ENCODE measurements around the gene SFT2D1. TPM values are rescaled to one million over a fixed set of nuclear protein-coding genes. Genes with fewer than 3 reads are reported as not detected.
"Not testable (repeated sequence)": the region's sequence is repeated elsewhere in the genome, so short reads cannot be mapped to it uniquely, and the experiment has no call there.

Gene SFT2D1
- total RNA-seq, 1 donor from 2014 or later, result 48.9 TPM

DNA sequence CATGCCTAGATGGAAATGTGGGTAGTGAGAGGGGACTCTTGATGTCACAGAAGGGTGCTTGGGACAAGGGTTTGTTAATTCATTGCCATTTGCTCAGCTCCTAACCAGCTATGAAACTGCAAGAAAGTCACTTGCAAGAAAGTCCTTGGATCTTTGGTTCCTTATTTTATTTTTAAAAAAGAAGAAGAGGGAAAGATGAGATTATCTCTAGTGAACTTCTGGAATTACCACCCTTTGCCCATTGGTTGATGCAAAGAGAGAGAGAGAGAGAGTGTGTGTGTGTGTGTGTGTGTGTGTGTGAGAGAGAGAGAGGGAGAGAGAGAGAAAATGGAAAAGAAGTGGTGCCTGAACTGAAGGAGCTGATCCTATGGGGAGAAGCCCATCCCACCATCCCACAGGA is 4.6 kb upstream of the SFT2D1 start:
- Histone ChIP-seq H3K36me3 (no peaks in the 10 kb centered on the region), H3K9ac (no peak overlapping the region), H3F3A (ENCODE audit: low read depth) (no peaks in the 10 kb centered on the region), H4K20me1 (ENCODE audit: low read depth) (peaks cover under 1% of the 10 kb centered on the region), H3K27ac (no peak overlapping the region), H3K4me2 (no peak overlapping the region), H3K4me1 (peaks cover 8% of the 10 kb centered on the region), H3K79me2 (ENCODE audit: low read depth) (peaks cover 15% of the 10 kb centered on the region), H3K9me3 (ENCODE audit: low read depth) (no peaks in the 10 kb centered on the region), H2AFZ (replicated peaks) (no peak overlapping the region), H3K4me3 (no peak overlapping the region), H3K27me3 (no peaks in the 10 kb centered on the region)
- TF ChIP-seq EZH2 (IDR thresholded peaks at IDR 0.05) (no peak), EZH2phosphoT487 (IDR thresholded peaks at IDR 0.05) (no peak)
- TF ChIP-seq, protein P1, sequence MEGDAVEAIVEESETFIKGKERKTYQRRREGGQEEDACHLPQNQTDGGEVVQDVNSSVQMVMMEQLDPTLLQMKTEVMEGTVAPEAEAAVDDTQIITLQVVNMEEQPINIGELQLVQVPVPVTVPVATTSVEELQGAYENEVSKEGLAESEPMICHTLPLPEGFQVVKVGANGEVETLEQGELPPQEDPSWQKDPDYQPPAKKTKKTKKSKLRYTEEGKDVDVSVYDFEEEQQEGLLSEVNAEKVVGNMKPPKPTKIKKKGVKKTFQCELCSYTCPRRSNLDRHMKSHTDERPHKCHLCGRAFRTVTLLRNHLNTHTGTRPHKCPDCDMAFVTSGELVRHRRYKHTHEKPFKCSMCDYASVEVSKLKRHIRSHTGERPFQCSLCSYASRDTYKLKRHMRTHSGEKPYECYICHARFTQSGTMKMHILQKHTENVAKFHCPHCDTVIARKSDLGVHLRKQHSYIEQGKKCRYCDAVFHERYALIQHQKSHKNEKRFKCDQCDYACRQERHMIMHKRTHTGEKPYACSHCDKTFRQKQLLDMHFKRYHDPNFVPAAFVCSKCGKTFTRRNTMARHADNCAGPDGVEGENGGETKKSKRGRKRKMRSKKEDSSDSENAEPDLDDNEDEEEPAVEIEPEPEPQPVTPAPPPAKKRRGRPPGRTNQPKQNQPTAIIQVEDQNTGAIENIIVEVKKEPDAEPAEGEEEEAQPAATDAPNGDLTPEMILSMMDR (IDR thresholded peaks at IDR 0.05), result no peak
- Mint-ChIP-seq H3K27ac (no peak overlapping the region), H3K36me3 (no peaks in the 10 kb centered on the region), H3K27me3 (ENCODE audit: insufficient read depth, low read depth) (no peaks in the 10 kb centered on the region), H3K4me3 (no peak overlapping the region), H3K9me3 (peaks cover 6% of the 10 kb centered on the region), H3K4me1 (peaks cover 11% of the 10 kb centered on the region)
- no peak for DNase-seq (ENCODE audit: low spot score)

DNA sequence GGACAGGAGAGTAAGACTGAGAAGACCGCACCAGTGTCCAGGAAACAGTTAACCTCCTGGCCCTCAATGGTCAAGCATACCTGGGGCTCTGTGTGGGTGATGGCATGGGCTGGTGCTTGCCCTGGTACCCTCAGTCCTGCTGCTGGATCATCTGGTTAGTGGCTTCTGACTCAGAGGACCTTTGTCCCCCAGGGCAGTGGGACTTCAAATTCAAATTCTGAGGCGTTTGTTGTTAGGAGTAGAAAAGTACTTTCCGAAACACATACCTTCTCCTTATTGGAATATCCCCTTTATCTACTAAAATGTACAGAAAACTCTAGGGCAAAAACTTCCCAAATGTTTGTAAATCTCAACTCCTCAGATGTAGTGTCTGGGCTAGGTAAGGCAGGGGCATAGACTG is 4.1 kb upstream of the SFT2D1 start:
- peaks cover 4% of the 10 kb centered on the region for H3K4me1 ChIP-seq
- no peaks in the 10 kb centered on the region for H3K36me3 ChIP-seq
- H3K4me2 ChIP-seq, result no peak overlapping the region
- H3K4me1 Mint-ChIP-seq, result peaks cover 14% of the 10 kb centered on the region
- H3K27me3 Mint-ChIP-seq (ENCODE audit: insufficient read depth, low read depth), result no peaks in the 10 kb centered on the region
- H3K79me2 ChIP-seq (ENCODE audit: low read depth), result peaks cover 20% of the 10 kb centered on the region
- no peak overlapping the region for H3K9ac ChIP-seq
- no peak overlapping the region for H3K27ac Mint-ChIP-seq
- no peak overlapping the region for H3K27ac ChIP-seq
- H4K20me1 ChIP-seq (ENCODE audit: low read depth), result peaks cover 5% of the 10 kb centered on the region
- H3K27me3 ChIP-seq, result no peaks in the 10 kb centered on the region
- no peak for DNase-seq (ENCODE audit: low spot score)
- no peaks in the 10 kb centered on the region for H3F3A ChIP-seq (ENCODE audit: low read depth)
- no peaks in the 10 kb centered on the region for H3K36me3 Mint-ChIP-seq
- H3K4me3 Mint-ChIP-seq, result no peak overlapping the region
- no peak overlapping the region for H3K4me3 ChIP-seq
- no peaks in the 10 kb centered on the region for H3K9me3 ChIP-seq (ENCODE audit: low read depth)
- peaks cover 6% of the 10 kb centered on the region for H3K9me3 Mint-ChIP-seq
- H2AFZ ChIP-seq (replicated peaks), result no peak overlapping the region
- TF ChIP-seq EZH2phosphoT487 (IDR thresholded peaks at IDR 0.05), result no peak
- no peak for TF ChIP-seq EZH2 (IDR thresholded peaks at IDR 0.05)
- TF ChIP-seq, protein P1 (IDR thresholded peaks at IDR 0.05), result no peak

DNA sequence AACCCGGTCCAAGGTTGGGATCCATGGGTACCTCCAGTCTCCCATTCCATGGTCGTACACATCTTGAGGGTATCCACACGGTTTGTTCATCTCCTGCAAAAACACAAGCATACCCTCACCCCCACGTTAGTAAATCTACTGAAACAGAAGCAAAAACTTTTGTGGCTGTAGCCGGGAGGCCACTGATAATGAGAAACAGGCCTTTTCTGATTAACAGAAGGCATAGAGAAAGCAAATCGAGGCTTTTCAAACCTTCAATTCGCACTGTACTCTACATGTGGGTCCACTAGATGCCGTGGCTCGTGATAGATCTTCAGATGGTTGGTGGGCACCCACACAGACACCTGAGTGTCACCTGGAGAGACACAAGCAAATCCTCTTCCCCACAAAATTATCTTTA is 3.3 kb upstream of the SFT2D1 start:
- Histone ChIP-seq H3K79me2 (ENCODE audit: low read depth) (peaks cover 28% of the 10 kb centered on the region), H4K20me1 (ENCODE audit: low read depth) (peaks cover 13% of the 10 kb centered on the region)
- H3K36me3 Mint-ChIP-seq; H3K4me3 ChIP-seq; H3K4me2 ChIP-seq; H3K36me3 ChIP-seq; DNase-seq (ENCODE audit: low spot score); H2AFZ ChIP-seq (replicated peaks); H3K9ac ChIP-seq; H3K27me3 ChIP-seq; H3K27ac ChIP-seq; H3K9me3 Mint-ChIP-seq; H3K4me1 ChIP-seq; H3K9me3 ChIP-seq (ENCODE audit: low read depth); H3K27ac Mint-ChIP-seq; H3K4me3 Mint-ChIP-seq; H3K27me3 Mint-ChIP-seq (ENCODE audit: insufficient read depth, low read depth); H3F3A ChIP-seq (ENCODE audit: low read depth): not testable (repeated sequence)
- peaks cover 16% of the 10 kb centered on the region for H3K4me1 Mint-ChIP-seq

DNA sequence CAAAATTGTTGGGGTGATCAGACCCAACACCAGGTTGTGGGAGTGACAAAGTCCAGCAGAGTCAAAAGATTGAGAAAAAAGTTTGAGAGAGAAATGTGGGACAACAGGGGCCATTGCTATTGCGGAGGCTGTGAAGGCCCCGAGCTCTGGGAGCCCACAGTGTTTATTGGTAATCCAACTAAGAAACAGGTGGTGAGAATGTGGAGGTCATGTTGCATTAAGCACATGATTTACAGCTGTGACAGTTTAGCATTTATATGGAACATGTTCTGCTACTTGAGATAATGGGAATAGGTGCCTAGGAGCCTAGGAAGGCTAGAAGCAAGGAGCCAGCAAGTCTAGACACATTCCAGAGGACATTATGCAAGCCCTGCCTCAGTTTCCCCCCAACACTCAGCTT is 2.6 kb upstream of the SFT2D1 start:
- not testable (repeated sequence) for H3K27me3 Mint-ChIP-seq (ENCODE audit: insufficient read depth, low read depth); H3K9me3 ChIP-seq (ENCODE audit: low read depth); H3K27ac Mint-ChIP-seq; H2AFZ ChIP-seq (replicated peaks); H3K36me3 Mint-ChIP-seq; H3F3A ChIP-seq (ENCODE audit: low read depth); H3K36me3 ChIP-seq; H3K4me3 Mint-ChIP-seq; H3K27ac ChIP-seq; H3K4me3 ChIP-seq; H3K4me1 ChIP-seq; H3K4me2 ChIP-seq; H3K9ac ChIP-seq; H3K27me3 ChIP-seq; DNase-seq (ENCODE audit: low spot score); H3K9me3 Mint-ChIP-seq
- Histone ChIP-seq H3K79me2 (ENCODE audit: low read depth) (peaks cover 35% of the 10 kb centered on the region), H4K20me1 (ENCODE audit: low read depth) (peaks cover 20% of the 10 kb centered on the region)
- H3K4me1 Mint-ChIP-seq, result peaks cover 16% of the 10 kb centered on the region
